ENCODE results near the gene TEX30.
"Not testable (repeated sequence)": the region's sequence is repeated elsewhere in the genome, so short reads cannot be mapped to it uniquely, and the experiment has no call there.

Gene TEX30

GRCh38 chr13:102798581-102799425 is 25.2 kb upstream of the TEX30 start, which contains the start of the genes BIVM and POGLUT2:
BIVM (plus strand) TSS chr13:102799119; CDS start chr13:102807268, 8,149 bp downstream.
POGLUT2 (minus strand) TSS chr13:102798976; CDS start chr13:102798670, 306 bp downstream.
- Mint-ChIP-seq H3K9me3 (no peaks in the 10 kb centered on the region), H3K27me3 (peaks cover 9% of the 10 kb centered on the region), H3K4me1 (peaks cover 44% of the 10 kb centered on the region), H3K27ac (peak within 1 kb of the TSS; percentile 85), H3K36me3 (peaks cover 9% of the 10 kb centered on the region), H3K4me3 (peak within 1 kb of the TSS; percentile 93)
- peak; percentile 91 for DNase-seq
- CTCF ChIA-PET = interaction anchor here (1.2 to 2.0 kb wide), 4 partner anchors 25 to 207 kb away, joined by 3 to 11 read pairs (median 7); partner anchors contain the start of genes ERCC5 and TEX30

GRCh38 chr13:102793611-102794355 is 20.2 kb upstream of the TEX30 start:
- Mint-ChIP-seq H3K36me3 (peaks cover 12% of the 10 kb centered on the region), H3K4me1 (peaks cover 15% of the 10 kb centered on the region), H3K9me3 (no peaks in the 10 kb centered on the region), H3K4me3 (no peak overlapping the region), H3K27ac (no peak overlapping the region), H3K27me3 (peaks cover 6% of the 10 kb centered on the region)
- CTCF ChIA-PET = no interaction called here
- DNase-seq = no peak

DNA sequence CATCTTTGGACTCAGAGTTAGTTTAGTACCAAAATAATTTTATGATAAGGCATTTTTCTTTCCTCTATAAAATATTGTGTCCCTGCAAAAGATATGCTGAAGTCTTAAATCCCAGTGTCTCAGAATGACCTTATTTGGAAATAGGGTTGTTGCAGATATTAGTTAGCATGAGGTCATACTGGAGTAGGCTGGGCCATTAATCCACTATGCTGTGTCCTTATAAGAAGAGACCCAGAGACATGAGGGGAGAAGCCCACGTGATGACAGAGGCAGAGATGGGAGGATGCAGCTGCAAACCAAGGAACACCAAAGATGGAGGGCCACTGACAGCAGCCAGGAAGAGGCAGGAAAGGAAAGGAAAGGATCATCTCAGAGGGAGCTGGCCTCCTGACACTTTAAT is 18.8 kb upstream of the TEX30 start:
- CTCF ChIA-PET = no interaction called here
- Mint-ChIP-seq H3K9me3 (no peaks in the 10 kb centered on the region), H3K4me3 (no peak overlapping the region), H3K27me3 (no peaks in the 10 kb centered on the region), H3K4me1 (peaks cover 5% of the 10 kb centered on the region), H3K27ac (no peak overlapping the region), H3K36me3 (peaks cover 18% of the 10 kb centered on the region)
- no peak for DNase-seq

GRCh38 chr13:102788683-102789082 is 15.1 kb upstream of the TEX30 start:
- Mint-ChIP-seq H3K27me3 (no peaks in the 10 kb centered on the region), H3K4me3 (no peak overlapping the region), H3K9me3 (no peaks in the 10 kb centered on the region), H3K4me1 (no peaks in the 10 kb centered on the region), H3K27ac (no peak overlapping the region), H3K36me3 (peaks cover 17% of the 10 kb centered on the region)
- CTCF ChIA-PET = interaction anchor here (1.6 kb wide), 1 partner anchor 13 kb away, joined by 3 read pairs; no protein-coding TSS in a partner anchor
- DNase-seq = no peak

GRCh38 chr13:102784483-102784882 is 10.9 kb upstream of the TEX30 start:
- Mint-ChIP-seq H3K27ac (no peak overlapping the region), H3K9me3 (peaks cover 4% of the 10 kb centered on the region), H3K27me3 (no peaks in the 10 kb centered on the region), H3K36me3 (peaks cover 24% of the 10 kb centered on the region), H3K4me1 (peaks cover 18% of the 10 kb centered on the region), H3K4me3 (no peak overlapping the region)
- no peak for DNase-seq
- CTCF ChIA-PET = interaction anchor here (1.3 kb wide), 1 partner anchor 10 kb away, joined by 3 read pairs; no protein-coding TSS in a partner anchor

- Mint-ChIP-seq H3K9me3 (peaks cover 4% of the 10 kb centered on the region), H3K27ac (no peak overlapping the region), H3K4me3 (no peak overlapping the region), H3K4me1 (peaks cover 34% of the 10 kb centered on the region), H3K36me3 (peaks cover 14% of the 10 kb centered on the region), H3K27me3 (peaks cover 1% of the 10 kb centered on the region)
- CTCF ChIA-PET = no interaction called here
- no peak for DNase-seq
These were observed 8.0 kb upstream of the TEX30 start for GRCh38 chr13:102781591-102781990.

DNA sequence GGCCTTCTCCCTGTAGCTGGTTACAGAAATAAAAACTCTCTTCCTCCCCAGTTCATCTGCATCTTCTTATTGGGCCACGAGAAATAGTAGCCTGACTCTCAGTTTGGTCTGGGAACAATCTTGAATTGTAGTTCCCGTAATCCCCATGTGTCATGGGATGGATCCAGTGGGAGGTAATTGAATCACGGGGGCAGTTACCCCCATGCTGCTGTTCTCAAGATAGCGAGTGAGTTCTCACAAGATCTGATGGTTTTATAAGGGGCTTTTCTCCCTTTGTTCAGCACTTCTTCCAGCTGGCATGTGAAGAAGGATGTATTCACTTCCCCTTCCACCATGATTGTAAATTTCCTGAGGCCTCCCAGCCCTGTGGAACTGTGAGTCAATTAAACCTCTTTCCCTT is 7.1 kb upstream of the TEX30 start:
- peaks cover 34% of the 10 kb centered on the region for H3K4me1 Mint-ChIP-seq
- H3K36me3 Mint-ChIP-seq = peaks cover 13% of the 10 kb centered on the region
- H3K27me3 Mint-ChIP-seq, H3K9me3 Mint-ChIP-seq, CTCF ChIA-PET, DNase-seq, H3K4me3 Mint-ChIP-seq: not testable (repeated sequence)
- peak overlapping the region; percentile 72 for H3K27ac Mint-ChIP-seq

- Mint-ChIP-seq H3K27ac (peak overlapping the region; percentile 92), H3K4me3 (peak overlapping the region; percentile 37), H3K4me1 (peaks cover 39% of the 10 kb centered on the region), H3K36me3 (peaks cover 13% of the 10 kb centered on the region), H3K9me3 (peaks cover 4% of the 10 kb centered on the region), H3K27me3 (peaks cover 4% of the 10 kb centered on the region)
- CTCF ChIA-PET = interaction anchor here (1.6 kb wide), 1 partner anchor 21 kb away, joined by 4 read pairs; no protein-coding TSS in a partner anchor
- peak; percentile 27 for DNase-seq
These were observed 6.0 kb upstream of the TEX30 start for GRCh38 chr13:102779436-102780159.

- peaks cover 4% of the 10 kb centered on the region for H3K27me3 Mint-ChIP-seq
These were observed 4.2 kb upstream of the TEX30 start for GRCh38 chr13:102777736-102778135.

DNA sequence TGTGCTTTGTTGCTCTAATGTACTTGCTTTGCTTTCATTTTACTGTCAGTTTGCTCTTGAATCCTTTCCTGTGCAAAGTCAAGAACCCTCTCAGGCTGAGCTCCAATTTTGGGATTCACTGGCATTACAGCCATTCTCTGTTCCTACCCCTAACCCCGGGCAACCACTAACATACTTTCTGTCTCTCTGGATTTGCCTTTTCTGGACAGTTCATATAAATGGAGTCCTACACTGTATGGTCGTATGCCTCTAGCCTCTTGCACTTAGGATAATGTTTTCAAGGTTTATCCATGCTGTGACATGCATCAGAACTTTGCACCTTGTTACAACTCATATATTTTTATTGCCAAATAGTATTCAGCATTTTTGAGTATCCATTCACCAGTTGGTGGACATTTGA is 2.7 kb upstream of the TEX30 start:
- Mint-ChIP-seq H3K36me3 (peaks cover 11% of the 10 kb centered on the region), H3K27me3 (peaks cover 4% of the 10 kb centered on the region), H3K27ac (no peak overlapping the region), H3K4me1 (peaks cover 65% of the 10 kb centered on the region), H3K4me3 (no peak overlapping the region), H3K9me3 (peaks cover 3% of the 10 kb centered on the region)
- no peak for DNase-seq
- CTCF ChIA-PET = no interaction called here

More at GRCh38 chr13:102777736-102778135, 4.2 kb upstream of the TEX30 start:
- CTCF ChIA-PET = no interaction called here
- Mint-ChIP-seq H3K36me3 (peaks cover 14% of the 10 kb centered on the region), H3K4me1 (peaks cover 51% of the 10 kb centered on the region), H3K27ac (no peak overlapping the region), H3K9me3 (peaks cover 4% of the 10 kb centered on the region), H3K4me3 (no peak overlapping the region)
- DNase-seq = no peak

- CTCF ChIA-PET = interaction anchor here (0.9 to 1.5 kb wide), 3 partner anchors 10 to 71 kb away, joined by 3 to 10 read pairs (median 3); no protein-coding TSS in a partner anchor
- Mint-ChIP-seq H3K4me1 (peaks cover 65% of the 10 kb centered on the region), H3K27ac (peak overlapping the region; percentile 95), H3K36me3 (peaks cover 9% of the 10 kb centered on the region), H3K27me3 (peaks cover 4% of the 10 kb centered on the region), H3K4me3 (peak overlapping the region; percentile 82), H3K9me3 (no peaks in the 10 kb centered on the region)
- DNase-seq = no peak
These were observed 1.3 kb upstream of the TEX30 start for GRCh38 chr13:102774591-102775520.

DNA sequence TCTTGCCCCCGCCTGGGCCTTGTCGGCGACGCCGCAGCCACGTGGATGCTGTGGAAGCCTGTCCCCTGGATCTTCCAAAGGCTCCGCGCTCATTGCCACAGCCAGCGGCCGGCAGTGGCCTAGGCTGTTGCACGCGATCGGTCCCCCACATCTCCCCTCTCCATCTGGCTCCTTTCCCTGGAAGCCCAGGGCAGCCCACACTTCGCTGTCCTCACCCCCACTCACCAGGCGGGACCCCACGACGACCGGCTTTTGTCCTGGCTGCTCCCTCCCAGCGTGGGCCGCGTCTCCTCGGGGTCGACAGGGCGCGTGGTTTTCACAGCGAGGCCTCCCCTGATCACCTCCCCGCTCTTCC is 605 bp upstream of the TEX30 start:
- H3K36me3 Mint-ChIP-seq = peaks cover 11% of the 10 kb centered on the region
- DNase-seq = no peak
- peak overlapping the region; percentile 82 for H3K4me3 Mint-ChIP-seq
- H3K4me1 Mint-ChIP-seq = peaks cover 61% of the 10 kb centered on the region
- no peaks in the 10 kb centered on the region for H3K9me3 Mint-ChIP-seq
- peaks cover 4% of the 10 kb centered on the region for H3K27me3 Mint-ChIP-seq
- peak overlapping the region; percentile 95 for H3K27ac Mint-ChIP-seq
- CTCF ChIA-PET = interaction anchor here (0.8 to 1.5 kb wide), 7 partner anchors 11 to 189 kb away, joined by 3 to 10 read pairs (median 3); no protein-coding TSS in a partner anchor

- Mint-ChIP-seq H3K4me1 (peaks cover 49% of the 10 kb centered on the region), H3K4me3 (peak overlapping the region; percentile 82), H3K27me3 (peaks cover 4% of the 10 kb centered on the region), H3K36me3 (peaks cover 18% of the 10 kb centered on the region), H3K27ac (peak overlapping the region; percentile 52), H3K9me3 (no peaks in the 10 kb centered on the region)
- DNase-seq = no peak
- CTCF ChIA-PET = interaction anchor here (1.0 to 2.9 kb wide), 3 partner anchors 28 to 180 kb away, joined by 3 to 8 read pairs (median 3); no protein-coding TSS in a partner anchor
These were observed 1.6 kb downstream of the TEX30 start for GRCh38 chr13:102772042-102772425.
